Activated CD4-positive, alpha-beta T cell treated with anti-CD3 and anti-CD28 coated beads for 1 hour (primary cell): ENCODE data around the gene CENPV.
A peak's percentile ranks its signal among the peaks of the same experiment; 100 is the strongest.
"Not testable (repeated sequence)": the region's sequence is repeated elsewhere in the genome, so short reads cannot be mapped to it uniquely, and the experiment has no call there.

Experiments
- DNase-seq: peaks from one replicate; pipeline ENCODE4 v3.0.0-alpha.2; 2020

Gene CENPV

GRCh38 chr17:16358394-16358793 is 5.1 kb upstream of the CENPV start:
- no peak for DNase-seq

DNA sequence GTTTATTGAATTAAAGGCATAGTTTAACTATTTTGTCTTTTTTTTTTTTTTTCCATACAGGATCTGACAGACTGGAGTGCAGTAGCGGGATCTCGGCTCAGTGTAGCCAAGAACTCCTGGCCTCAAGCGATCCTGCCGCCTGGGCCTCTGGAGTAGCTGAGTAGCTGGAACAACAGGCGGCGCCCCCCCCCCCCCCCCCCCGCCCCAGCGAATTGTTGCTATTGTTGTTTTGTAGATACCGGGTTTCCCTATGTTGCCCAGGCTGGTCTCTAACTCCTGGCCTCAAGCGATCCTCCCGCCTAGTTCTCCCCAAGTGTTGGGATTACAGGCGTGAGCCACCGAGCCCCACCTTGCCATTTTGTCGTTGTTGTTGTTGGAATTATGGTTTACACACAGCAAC is 1.3 kb upstream of the CENPV start:
- DNase-seq, result no peak

GRCh38 chr17:16352667-16353316 is 477 bp downstream of the CENPV start:
- no peak for DNase-seq

- DNase-seq, result peak; percentile 13
Measured at GRCh38 chr17:16352303-16352666, 984 bp downstream of the CENPV start.

DNA sequence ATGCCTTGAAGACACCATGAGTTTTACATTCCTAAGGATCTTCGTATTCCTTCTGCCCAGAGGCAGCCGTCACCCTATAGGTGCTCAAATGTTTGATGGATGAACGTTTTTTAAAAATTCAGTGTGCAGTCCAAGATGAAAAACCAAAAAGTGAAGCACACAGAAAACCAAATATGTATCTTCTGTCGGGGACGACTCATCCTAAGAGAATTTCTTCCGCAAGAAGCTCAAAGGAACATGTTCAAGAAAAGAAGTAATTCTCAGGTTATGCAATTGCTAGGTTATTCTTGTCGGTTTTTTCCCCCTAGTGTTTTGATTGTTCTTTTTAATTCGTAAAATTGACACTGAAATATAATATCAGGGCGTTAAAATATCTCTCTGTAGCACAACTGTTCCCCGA is 1.4 kb downstream of the CENPV start:
- DNase-seq, result no peak

GRCh38 chr17:16349431-16349830 is 3.8 kb downstream of the CENPV start:
- DNase-seq, result no peak

- no peak for DNase-seq
Measured at GRCh38 chr17:16348586-16348985, 4.7 kb downstream of the CENPV start.

DNA sequence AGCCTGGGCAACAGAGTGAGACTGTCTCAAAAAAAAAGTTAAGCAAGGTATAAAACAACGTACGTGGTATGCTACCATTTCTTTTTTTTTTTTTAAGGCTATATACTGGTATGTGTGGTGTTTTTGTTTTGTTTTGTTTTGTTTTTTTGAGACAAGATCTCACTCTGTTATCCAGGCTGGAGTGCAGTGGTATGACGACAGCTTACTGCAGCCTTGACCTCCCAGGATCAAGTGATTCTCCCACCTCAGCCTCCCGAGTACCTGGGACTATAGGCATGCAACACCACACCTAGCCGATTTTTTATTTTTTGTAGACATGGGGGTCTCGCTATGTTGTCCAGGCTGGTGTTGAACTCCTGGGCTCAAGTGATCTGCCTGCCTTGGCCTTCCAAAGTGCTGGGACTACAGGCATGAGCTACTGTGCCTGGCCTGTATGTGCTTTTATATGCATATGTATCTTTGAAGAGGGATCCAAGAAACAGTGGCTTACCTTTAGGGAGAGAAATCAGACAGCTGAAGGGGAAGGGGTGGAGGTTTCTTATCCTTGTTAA is 6.5 kb downstream of the CENPV start:
- no peak for DNase-seq

DNA sequence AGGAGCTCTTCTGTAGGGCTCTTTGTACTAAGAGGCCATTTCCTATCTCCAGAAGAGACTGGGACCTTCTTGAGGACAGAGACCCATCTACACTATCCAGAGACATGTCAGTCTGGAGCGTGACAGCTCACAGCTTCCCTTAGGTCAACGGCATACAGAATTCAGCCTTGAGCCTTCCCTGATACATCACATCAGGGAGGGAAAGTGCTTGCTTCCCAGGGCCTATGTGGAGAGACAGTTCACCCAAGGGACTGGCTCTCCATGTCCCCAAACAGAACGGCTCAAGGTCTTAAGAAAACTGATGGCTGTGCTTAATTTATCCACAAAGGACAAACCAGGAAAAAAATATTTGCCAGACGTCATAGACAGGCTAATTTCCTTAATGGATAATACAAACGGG is 7.7 kb downstream of the CENPV start:
- DNase-seq, result no peak

DNA sequence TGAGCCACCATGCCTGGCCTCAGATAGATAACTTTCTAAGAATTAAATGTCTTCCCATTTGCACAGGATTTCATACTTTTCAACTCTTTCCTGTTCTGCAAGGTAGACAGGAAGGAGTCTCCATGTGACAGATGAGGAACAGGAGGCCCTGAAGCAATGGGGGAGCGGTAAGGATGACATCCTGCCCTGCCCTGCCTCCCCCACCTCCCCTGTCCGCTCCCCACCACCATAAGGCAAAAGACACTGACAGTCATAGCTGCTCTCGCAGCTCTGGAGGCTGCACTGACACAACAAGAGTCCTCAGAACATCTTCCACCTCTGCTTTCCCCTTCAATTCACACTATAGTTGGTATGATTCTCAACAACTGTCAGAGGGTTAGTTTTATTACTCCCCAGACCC is 9.7 kb downstream of the CENPV start:
- DNase-seq, result no peak

DNA sequence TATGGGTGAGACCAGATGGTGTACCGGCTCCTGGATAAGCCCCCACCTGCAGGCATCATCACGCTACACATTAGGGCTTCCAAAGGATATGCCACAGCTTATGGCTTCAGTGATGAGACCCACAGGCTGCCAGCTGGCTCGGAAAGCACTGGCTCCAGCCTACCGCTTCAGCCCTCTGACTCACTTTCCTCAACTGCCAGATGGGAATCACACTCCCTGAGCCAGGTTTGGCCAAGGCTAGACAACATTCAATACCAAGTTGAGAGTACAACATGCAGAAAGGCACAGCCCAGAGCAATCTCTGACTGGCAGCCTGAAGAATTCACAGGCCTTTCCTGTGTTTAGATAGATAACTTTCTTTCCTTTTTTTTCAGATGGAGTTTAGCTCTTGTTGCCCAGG is 10.3 kb downstream of the CENPV start:
- no peak for DNase-seq

DNA sequence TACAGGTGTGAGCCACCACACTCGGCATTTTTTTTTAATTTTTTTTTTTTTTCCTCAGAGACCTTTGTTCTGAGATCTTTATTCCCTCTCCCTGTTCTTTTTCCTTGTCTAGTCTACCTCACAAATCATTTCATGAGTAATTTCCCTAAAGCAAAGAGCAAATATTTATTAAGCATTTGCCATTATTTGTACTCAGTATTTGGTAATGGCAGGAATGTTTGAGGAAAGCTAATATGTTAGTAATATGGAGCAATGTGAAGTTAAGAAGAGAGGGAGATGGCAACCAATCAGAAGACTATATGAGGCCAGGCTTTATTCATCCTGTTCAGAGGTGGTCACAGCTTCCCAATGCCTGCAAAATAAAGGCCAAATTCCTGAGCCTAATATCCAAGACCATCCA is 13.3 kb downstream of the CENPV start:
- no peak for DNase-seq

DNA sequence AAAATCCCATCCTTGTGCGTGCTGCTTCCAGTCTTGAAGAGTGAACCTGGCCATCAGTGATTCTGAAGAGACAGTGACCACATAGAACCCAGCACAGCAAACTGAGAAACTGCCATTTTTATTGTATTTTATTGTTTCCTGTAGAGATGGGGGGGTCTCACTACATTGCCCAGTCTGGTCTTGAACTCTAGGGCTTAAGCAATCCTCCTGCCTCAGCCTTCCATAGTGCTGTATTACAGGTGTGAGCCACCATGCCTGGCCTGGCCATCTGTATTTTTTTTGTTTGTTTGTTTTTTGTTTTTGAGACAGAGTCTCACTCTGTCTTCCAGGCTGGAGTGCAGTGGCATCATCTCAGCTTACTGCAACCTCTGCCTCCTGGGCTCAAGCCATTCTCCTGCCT is 13.9 kb downstream of the CENPV start:
- DNase-seq, result no peak

- DNase-seq, result no peak
Measured at GRCh38 chr17:16338391-16338790, 14.9 kb downstream of the CENPV start.

DNA sequence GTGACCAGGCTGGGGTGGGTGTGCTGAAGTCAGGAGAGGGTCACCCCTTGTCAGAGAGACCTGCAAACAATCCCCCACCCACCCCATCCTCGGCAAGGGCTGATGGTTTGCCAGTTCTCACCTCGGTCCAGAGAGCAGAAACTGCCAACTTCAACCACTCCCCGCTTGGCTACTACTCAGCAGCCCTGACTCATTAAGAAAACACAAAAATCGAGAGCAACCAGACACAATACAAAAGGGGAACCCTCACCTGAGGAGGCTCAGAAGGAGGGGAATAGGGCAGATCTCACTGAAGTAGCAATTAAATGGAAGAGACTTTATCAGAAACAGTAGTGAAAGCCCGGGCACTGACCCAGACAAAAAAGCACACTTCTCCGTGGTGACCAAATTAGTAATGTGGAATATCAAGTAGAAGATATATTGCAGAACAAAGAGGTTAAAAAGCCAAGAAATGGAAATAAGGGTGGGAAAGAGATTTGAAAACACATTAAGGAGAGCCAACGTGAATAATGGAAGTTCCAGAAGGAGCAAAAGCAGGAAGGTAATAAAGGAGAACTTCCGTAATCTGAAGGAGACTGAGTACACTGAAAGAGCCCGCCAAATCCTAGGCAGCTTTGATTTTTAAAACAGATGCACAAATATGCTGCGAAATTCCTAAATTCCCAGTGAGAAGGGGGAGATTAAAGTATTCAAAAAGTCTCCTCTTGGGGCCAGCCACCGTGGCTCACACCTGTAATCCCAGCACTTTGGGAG is 23.6 kb downstream of the CENPV start:
- DNase-seq, result no peak

- DNase-seq, result no peak
Measured at GRCh38 chr17:16328997-16329396, 24.3 kb downstream of the CENPV start.

DNA sequence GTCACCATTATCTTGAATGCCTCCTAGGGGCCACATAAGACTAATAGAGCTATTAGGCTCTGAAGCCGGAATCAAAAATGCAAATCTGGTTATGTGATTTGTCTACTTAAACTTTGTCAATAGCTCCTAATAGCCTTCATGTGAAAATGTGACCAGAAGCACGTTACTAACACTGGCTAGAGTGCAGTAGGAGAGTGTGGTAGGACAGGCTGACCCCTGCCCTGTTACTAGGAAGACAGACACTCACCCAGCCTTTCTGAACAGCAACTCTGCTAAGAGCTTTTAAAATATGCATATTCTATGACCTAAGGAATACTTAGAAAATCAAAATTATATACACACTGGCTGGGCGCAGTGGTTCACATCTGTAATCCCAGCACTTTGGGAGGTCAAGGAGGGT is 26.3 kb downstream of the CENPV start:
- no peak for DNase-seq

DNA sequence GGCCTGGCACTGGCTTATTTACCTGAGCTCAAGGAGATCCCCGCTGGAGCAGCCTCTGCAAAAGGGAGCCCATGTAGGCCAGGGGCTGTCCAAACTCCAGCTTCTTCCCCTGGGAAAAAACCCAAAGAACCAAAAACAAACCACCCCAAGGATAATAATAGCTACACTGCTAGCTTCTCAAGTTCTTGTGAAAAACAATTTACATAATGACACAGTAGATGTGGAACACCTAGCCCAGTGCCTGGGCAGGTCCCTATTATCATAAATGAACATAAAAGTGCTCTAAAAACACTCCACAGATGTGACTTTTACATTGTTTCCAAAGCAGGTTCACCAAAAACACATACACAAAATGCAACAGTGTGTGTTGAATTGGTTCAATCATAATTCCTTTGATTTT is 27.3 kb downstream of the CENPV start:
- DNase-seq, result no peak

- DNase-seq, result no peak
Measured at GRCh38 chr17:16322636-16323035, 30.6 kb downstream of the CENPV start.

DNA sequence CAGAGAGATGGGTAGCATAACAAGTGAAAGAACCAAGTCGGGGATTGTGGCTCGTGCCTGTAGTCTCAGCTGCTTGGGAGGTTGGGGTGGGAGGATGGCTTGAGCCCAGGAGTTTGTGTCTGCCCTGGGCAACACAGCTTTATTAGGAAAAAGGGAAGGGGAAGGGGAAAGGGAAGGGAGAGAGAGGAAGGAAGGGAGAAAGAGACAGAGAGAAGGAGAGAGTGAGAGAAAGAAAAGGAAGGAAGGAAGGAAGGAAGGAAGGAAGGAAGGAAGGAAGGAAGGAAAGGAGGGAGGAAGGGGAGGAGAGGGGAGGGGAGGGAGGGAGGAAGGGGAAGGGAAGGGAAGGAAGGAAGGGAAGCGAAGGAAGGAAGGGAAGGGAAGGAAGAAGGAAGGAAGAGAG is 33.3 kb downstream of the CENPV start:
- DNase-seq, result no peak

GRCh38 chr17:16314859-16315258 is 38.4 kb downstream of the CENPV start:
- DNase-seq, result no peak

DNA sequence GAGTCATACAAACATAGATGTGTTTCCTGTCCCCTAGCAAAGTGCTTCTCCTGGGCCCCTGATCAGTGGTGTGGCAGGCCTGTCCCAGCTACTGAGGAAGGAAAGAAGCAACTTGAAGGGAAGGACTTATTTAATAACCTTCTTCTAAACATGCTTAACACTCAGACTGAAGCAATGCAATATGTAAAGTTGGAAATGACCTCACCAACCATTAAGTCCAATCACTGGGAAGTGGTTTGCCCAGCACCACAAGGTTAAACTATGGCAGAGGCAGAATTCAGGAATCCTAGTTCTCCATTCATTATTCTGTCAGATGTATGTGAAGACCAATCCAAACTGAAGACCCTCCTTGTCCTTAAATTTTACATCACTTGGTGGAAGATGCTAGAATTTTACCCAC is 39.1 kb downstream of the CENPV start:
- no peak for DNase-seq

- DNase-seq, result no peak
Measured at GRCh38 chr17:16313139-16314090, 39.9 kb downstream of the CENPV start.

- not testable (repeated sequence) for DNase-seq
Measured at GRCh38 chr17:16312061-16312460, 41.2 kb downstream of the CENPV start.
